Ureter (tissue), 1 donor: Measurements from ENCODE around the gene TM9SF4. TPM values are rescaled to one million over a fixed set of nuclear protein-coding genes. Genes with fewer than 3 reads are reported as not detected.

Experiments
- DNase-seq: peaks from one replicate; pipeline ENCODE4 v3.0.0-alpha.2; 2020; ENCODE audit warnings: low spot score
- total RNA-seq: library from RNA; stranded (reverse); gene quantifications from one replicate; pipeline ENCODE4 v1.2.4, GENCODE V29; 2023
- donor health status: DM: yes; HTN: yes; CAD: no.

The TM9SF4 gene
- 69.4 TPM for total RNA-seq

GRCh38 chr20:32109392-32110172 lies at the start of gene TM9SF4:
TSS of gene TM9SF4 (plus strand) at chr20:32109714. CDS start at chr20:32109741, 27 bp downstream.
- peak; percentile 93 for DNase-seq

- peak; percentile 48 for DNase-seq
These were observed 46.7 kb upstream of the TM9SF4 start for GRCh38 chr20:32062776-32063170.

GRCh38 chr20:32063695-32064094 lies 45.8 kb upstream of the TM9SF4 start:
- DNase-seq = no peak

DNA sequence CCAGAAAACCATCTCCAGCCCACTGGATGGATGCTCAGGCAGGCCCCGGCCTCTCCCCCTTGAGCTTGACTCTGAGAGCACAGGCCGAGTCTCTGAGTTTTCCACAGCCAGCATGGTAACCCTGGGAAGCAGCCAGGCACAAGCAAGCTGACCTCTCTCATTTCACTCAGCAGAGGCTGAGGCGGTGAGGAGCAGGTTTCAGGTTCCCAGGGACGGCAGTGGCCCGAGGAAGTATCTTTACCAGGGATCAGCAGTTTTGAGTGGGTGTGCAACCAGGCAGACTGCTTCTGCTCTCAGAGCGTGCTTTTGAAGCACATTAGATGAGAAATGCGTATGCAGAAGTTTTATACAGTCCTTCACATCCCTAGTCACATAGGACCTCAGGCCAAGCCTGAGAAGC lies 44.8 kb upstream of the TM9SF4 start:
- no peak for DNase-seq

DNA sequence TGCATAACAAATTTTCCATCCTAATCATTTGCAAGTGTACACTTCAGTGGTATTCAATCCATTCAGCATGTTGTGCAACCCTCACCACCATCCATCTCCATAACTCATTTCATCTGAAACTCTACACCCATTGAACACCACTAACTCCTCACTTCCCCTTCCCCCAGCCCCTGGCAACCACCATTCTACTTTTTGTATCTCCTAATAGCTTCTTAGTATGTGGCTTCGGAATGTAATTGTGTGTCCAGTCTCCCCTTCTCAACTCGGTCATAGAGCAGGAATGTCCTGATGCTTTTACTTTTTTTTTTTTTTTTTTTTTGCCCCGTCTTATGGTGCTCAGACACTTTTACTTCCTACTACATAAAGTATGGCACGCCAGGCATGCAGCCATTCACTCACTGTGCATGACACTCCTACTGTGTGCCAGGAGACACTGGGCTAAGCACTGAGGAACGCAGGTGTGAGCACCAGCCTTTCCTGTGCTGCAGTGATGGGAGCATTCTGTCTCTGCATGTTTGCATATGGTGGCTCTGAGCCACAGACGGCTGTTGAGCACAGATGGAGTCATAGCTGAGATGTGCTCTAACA lies 42.2 kb upstream of the TM9SF4 start:
- DNase-seq = no peak

DNA sequence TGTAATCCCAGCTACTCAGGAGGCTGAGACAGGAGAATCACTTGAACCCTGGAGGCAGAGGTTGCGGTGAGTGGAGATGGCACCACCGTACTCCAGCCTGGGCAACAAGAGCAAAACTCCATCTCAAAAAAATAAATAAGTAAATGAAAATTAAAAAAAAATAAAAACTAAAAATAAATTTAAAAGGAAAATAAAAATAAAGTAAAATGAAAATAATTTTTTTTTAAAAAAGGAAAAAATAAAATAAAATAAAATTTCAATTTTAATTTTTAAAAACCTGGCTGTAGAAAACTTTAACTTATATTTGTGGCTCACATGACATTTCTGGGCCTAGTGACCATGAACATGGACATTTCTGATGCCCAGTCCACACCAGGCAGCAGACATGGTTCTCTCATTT lies 41.3 kb upstream of the TM9SF4 start:
- no peak for DNase-seq

DNA sequence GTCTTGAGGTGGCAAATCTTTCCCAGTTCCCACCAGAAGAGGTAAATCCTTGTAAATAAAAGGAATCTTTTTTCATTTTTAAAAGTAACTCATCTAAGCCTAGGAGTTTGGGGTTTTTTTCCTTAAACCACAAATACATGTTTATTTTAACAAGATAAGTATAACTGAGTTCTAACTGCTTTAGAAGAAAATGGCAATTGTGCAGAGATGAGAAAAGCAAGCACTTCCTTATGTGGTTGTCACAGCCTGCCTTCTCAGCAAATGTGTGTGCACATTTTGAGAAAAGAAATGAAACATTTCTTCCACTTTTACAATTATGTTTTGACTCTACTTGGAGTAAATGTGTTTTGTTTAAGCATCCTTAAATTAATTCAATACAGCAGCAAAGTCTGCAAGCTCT lies 39.8 kb upstream of the TM9SF4 start:
- no peak for DNase-seq

GRCh38 chr20:32070282-32070681 lies 39.2 kb upstream of the TM9SF4 start:
- no peak for DNase-seq

DNA sequence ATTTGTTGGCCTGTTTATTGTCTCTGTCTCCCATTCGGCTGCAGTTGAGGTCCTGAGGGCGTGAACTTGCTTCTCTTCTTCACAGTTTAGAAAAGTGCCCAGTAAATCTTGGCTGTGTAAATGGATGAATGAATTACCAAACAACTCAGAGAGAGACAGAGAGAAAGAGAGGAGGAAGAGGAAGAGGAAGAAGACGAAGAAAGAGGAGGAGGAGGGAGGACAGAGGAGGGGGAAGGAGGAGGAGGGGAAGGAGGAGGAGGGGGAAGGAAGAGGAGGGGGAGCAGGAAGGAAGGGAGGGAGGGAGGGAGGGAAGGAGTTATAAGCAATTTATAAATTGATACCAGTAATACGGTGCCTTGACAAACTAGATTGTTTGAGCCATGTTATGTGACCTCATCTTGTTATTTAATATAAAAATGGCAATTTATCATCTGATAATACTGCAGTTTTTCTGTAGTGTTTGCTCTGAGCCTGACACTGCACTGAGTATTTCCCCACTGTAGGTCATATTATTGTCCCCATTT lies 38.8 kb upstream of the TM9SF4 start:
- DNase-seq = no peak

- no peak for DNase-seq
These were observed 37.9 kb upstream of the TM9SF4 start for GRCh38 chr20:32071395-32072167.

DNA sequence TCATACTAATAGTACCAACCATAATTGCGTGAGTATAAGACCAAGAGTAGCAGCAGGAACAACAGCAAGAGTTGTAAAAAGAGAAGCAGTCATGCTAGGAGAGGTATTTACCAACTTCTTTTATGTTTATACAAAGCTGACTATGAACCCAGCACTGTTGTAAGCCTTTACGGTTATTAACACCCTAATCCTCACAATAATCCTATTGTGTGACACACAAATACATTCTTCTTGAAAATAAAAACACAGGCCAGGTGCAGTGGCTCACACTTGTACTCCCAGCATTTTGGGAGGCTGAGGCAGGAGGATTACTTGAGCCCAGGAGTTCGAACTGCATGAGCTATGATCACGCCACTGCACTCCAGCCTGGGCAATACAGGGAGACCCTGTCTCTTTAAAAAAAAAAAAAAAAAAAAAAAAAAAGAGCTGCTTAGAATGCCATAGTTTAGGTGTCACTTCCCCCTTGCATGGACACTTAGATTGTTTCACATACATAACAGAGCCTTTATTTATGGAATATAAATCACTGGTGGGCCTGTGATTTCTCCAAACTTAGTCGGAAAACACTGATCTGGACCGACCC lies 37.3 kb upstream of the TM9SF4 start:
- no peak for DNase-seq

GRCh38 chr20:32075534-32075933 lies 34.0 kb upstream of the TM9SF4 start:
- DNase-seq = no peak

GRCh38 chr20:32077190-32077589 lies 32.3 kb upstream of the TM9SF4 start:
- no peak for DNase-seq

GRCh38 chr20:32078322-32078721 lies 31.2 kb upstream of the TM9SF4 start:
- DNase-seq = no peak

DNA sequence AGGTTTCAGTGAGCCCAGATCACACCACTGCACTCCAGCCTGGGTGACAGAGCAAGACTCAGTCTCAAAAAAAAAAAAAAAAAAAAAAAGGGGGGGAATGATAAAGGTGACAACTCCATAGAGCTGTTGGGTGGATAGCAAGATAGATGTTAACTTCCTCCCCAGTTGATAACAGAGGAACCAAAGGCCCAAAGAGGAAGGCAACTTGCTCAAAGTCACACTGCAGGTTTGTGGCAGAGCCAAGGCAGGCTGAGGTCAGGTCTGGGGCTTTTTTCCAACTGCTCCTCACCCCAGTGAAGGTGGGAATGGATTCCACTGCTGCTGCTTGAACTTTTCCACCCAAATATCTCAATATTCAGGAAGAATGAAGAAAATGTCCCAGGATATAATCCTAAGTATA lies 30.7 kb upstream of the TM9SF4 start:
- DNase-seq = no peak

DNA sequence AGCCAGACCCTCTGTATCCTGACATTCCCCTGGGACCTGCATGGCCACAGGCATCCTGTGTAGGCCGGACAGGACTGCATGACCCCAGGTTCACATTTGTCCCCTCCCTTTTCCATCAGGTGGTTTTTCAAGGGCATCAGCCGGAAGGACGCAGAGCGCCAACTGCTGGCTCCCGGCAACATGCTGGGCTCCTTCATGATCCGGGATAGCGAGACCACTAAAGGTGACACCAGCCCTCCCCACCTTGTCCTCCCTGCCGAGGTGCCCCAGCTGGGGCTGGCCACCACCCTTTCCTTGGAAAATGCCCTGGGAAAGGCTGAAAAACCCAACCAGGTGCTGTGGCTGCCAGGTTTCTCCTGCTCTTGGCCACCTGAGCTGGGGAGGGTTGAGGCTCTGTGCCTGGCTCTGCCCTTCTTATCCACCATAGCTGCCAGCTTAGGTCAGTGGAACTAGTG lies 29.8 kb upstream of the TM9SF4 start:
- DNase-seq = no peak

- DNase-seq = no peak
These were observed 28.7 kb upstream of the TM9SF4 start for GRCh38 chr20:32080783-32081182.

GRCh38 chr20:32083469-32083868 lies 26.0 kb upstream of the TM9SF4 start:
- DNase-seq = no peak

- no peak for DNase-seq
These were observed 22.4 kb upstream of the TM9SF4 start for GRCh38 chr20:32087070-32087469.

DNA sequence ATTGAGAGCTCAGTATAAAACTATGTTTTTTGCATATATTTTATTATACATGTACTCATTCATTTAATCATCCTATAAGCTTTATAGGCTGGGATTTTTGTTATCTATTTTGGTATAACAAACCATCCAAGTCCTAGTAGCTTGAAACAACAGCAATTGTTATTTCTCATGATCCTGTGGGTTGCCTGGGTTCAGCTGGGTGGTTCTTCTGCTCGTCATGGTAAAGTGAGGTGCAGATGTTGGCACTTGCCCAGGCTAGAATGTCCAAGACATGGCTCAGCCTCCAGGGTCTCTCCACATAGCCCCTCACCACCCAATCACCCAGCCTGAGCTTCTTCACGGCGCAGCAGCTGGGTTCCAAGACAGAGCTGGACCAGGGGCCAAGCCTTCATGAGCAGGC lies 20.8 kb upstream of the TM9SF4 start:
- DNase-seq = no peak

GRCh38 chr20:32089637-32090362 lies 19.7 kb upstream of the TM9SF4 start:
- DNase-seq = no peak
